Umbilical cord (tissue), 2 donors: ENCODE data around the gene BLOC1S3. TPM values are rescaled to one million over a fixed set of nuclear protein-coding genes. Genes with fewer than 3 reads are reported as not detected.

ENCODE experiments used
- DNase-seq: peaks from one replicate; pipeline ENCODE4 v3.0.0-alpha.2; 2015; ENCODE audit warnings: low spot score
- total RNA-seq: library from RNA; depleted of rRNA; stranded (reverse); fragments of >200 nt; gene quantifications from one replicate; pipeline ENCODE4 v1.2.3, GENCODE V29; 2014; ENCODE audit warnings: low replicate concordance; ENCODE audit not compliant: insufficient read depth

Gene BLOC1S3
- total RNA-seq, 1 donor from 2014 or later, result 0.72 TPM

DNA sequence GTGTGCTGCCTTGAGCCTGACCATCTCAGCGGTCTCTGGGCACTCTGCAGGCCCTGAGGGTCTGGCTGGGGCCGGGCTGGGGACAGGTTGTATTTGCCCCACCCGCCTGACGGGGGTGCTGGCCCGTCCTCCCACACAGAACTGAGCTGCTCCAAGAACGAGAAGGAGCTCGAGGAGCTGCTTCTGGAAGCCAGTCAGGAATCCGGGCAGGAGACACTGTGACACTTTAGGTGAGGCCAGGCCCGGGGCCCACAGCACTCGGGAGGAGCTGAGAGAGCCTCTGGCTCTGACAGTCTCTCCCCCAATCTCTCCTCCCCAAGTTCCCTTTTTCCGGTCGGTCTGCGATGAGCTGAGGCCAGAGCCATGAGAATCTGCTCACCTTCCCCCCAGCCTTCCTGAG is 32.3 kb upstream of the BLOC1S3 start:
- DNase-seq, result no peak

DNA sequence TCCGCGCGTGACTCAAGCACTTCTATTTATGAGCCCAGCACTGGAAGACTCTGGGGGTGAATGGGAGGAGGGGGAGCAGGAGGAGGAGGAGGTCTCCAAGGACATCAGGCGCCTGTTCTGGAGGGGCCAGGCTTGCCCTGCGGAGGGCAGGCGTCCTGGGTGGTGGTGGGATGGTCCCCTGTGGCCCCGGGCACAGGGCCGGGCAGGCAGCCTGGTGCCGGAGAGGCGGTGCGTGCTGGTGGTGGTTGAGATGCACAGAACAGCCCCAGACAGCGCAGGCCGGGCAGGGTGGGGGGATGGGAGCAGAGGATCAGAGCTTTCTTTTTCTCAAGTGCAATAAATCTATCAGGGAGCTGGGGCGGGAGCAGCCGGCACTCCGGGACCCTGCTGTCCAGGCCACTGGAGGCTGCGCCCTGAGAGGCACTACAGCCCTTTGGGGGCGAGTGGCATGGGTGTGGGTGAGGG is 31.8 kb upstream of the BLOC1S3 start:
- no peak for DNase-seq

DNA sequence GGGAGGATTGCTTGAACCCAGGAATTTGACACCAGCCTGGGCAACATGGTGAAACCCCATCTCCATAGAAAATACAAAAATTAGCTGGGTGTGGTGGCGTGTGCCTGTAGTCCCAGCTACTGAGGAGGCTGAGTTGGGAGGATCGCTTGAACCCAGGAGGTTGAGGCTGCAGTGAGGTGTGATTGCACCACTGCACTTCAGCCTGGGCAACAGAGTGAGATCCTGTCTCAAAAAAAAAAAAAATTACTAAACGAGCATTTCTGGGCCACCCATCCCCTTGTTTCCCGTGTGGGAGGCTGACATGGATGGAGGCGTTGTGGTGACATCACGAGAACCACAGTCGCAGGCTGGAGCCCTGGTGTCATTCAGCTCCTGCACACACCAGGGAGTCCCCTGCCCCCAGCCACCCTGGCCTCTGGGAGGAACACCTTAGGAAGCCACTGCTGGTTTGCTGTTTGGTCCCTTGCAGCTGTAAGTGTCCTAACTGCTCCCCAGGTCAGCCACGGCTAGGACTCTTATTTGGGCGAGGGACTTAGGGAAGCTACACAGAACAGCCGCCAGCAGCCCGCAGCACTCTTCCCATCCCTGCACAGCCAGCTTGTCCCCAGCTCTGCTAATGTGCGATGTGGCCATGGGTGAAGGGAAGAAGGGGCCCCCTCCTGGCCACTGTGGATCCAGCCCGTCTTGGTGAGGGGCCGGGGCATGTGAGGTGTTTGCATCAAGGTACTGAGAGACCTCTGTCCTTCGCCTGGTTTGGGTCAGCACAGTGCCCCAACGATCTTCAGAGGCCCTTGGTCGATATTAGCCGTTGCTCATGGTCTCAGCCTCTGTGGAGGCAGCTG is 30.5 kb upstream of the BLOC1S3 start:
- DNase-seq, result no peak

DNA sequence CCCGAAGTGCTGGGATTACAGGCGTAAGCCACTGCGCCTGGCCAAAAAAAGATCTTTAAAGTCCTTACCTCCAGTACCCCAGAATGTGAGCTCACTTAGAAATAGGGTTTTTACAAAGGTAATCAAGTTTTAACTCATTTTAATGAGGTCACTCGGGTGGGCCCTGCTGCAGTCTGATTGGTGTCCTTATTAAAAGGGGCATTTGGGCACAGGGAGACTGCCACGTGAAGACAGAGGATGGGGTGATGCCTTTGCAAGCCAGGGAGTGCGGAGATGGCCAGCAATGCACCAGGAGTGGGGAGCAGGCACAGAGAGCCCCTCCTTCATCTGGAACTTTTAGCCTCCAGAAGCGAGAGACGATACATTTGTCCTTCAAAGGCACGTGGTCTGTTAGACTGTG is 29.5 kb upstream of the BLOC1S3 start:
- DNase-seq, result no peak

GRCh38 chr19:45150180-45150579 is 28.4 kb upstream of the BLOC1S3 start:
- no peak for DNase-seq

DNA sequence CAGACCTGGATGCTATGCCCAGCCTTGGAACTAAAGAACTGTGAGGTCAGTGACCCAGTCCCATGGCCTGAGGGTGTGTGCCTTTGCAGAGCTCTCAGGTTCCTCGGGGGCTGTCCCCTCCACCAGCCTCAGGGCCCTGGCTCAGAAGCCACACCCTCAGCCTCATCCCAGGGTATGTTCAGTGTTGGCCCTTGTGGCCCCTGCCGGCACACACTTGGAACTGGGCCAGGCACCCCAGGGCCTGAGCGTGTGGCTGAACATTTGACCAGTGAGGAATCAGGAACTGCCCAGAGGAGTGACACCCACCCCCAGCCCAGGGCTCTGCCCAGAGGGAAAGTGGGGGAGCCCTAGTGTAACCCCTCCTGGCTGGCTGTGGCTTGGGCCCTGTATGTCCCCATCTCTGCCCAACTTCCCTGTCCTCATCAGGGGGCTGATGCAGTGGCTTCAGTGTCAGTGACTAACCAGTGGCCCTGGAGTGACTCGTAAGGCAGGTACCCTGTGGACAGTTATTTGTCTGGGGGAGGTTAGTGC is 27.8 kb upstream of the BLOC1S3 start:
- DNase-seq, result no peak

DNA sequence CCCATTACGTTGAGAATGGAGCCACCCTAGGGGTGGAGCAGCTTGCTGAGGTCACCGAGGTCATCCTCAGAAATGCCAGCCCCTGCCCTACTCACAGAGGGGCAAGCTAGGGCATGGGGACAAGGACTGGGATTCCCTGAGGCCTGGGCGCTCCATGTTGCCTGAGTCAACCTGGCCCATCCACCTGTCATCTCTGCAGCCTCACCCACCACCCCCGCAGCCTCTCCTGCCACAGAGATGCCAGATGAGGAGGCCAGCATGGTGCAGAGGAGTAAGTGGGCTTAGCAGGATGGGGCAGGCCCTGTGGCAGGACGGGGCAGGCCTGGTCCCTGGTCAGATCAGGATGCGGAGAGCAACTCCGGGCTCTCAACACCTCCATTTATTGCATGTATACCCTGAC is 27.3 kb upstream of the BLOC1S3 start:
- DNase-seq, result no peak

GRCh38 chr19:45151821-45152503 is 26.6 kb upstream of the BLOC1S3 start:
- no peak for DNase-seq

DNA sequence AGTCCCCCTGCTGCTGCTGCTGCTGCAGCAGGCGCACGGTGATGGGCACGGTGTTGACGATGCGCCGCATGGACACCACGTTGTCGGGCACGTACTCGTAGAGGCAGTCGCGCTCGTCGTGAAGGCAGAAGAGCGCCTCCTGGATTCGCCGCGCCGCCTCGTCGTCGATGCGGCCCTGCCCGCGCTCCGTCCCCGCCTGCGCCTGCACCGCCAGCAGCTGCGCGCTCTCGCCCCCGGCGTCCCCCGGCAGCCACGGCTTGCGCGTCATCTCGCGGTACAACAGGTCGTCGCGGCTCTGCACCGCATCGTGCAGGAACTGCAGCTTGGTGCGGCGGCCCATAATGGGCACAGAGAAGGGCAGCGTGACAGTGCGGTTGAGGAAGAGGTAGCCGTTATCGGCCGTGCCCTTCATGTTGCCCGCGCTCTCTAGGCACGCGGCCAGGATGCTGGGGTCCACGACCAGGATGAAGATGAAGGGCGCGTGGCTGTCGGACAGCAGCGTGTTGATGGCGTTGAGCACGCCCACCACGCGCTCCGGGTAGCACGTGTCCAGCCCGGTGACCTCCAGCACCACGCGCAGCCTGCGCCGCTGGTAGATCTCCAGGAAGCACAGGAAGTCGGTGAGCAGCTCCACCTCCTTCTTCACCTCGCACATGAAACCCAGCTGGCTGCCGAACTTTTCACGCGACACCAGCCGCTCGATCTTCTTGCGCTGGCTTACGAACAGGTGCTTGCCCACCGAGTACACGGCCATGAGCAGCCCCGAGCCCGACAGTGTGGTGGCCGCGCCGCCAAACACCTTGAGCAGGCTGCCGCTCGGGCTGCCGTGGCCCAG is 25.9 kb upstream of the BLOC1S3 start:
- peak; percentile 28 for DNase-seq

DNA sequence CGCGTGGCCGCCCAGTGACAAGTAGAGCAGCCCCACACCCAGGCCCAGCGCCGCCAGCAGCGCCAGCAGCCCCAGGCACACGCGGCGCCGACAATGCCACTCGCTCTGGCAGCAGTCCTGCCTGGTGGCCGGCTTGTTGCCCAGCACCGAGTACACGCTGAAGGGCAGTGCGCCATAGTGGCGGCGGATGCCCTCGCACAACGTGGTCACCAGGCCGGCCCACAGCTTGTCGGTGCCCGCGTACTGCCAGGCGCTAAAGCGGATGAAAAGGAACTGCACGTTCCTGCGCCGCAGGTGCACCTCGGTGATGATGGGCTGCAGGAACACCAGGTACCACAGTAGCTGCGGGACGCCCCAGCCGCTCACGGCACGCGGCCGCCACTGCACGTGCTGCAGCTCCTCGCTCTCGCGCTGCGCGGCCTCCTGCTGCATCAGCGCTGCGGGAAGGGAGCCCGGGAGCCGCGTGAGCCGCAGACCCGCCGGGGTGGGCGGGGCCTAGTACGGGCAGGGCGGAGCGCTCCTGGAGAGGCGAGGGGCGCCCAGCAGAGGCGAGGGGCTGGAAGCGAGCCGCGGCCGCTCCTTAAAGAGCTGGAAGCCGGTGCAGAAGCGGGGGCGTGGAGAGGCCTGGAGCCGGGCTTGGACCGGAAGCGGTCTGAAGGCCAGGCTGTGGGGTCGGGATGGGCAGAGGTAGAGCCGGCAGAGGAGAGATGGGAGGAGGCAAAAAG is 25.1 kb upstream of the BLOC1S3 start:
- DNase-seq, result no peak

GRCh38 chr19:45154064-45154827 is 24.3 kb upstream of the BLOC1S3 start:
- peak; percentile 70 for DNase-seq

- DNase-seq, result no peak
Observed at GRCh38 chr19:45156011-45156630, 22.5 kb upstream of the BLOC1S3 start.

- no peak for DNase-seq
Observed at GRCh38 chr19:45156751-45157150, 21.8 kb upstream of the BLOC1S3 start.

GRCh38 chr19:45158503-45159209 is 19.9 kb upstream of the BLOC1S3 start:
- no peak for DNase-seq

- no peak for DNase-seq
Observed at GRCh38 chr19:45159210-45159970, 19.2 kb upstream of the BLOC1S3 start.

GRCh38 chr19:45159971-45160324 is 18.6 kb upstream of the BLOC1S3 start:
- no peak for DNase-seq

- DNase-seq, result no peak
Observed at GRCh38 chr19:45160870-45161737, 17.5 kb upstream of the BLOC1S3 start, which contains the start of gene NKPD1. NKPD1 (minus strand) TSS chr19:45160982; CDS start chr19:45160150, 832 bp downstream.
